Activated naive CD8-positive, alpha-beta T cell treated with anti-CD3 and anti-CD28 coated beads, Interleukin-2, amount 10 ng/mL, durations not matched to agents 7 days and 5 days (primary cell): ENCODE data around the gene STRIP1. TPM values are rescaled to one million over a fixed set of nuclear protein-coding genes. Genes with fewer than 3 reads are reported as not detected.

Experiments used
- ATAC-seq: fragments of 150-1000 bp; cut with Tn5 transposase; one replicate; pipeline ENCODE4 v1.10.0; 2021; ENCODE audit warnings: low read depth, moderate library complexity
- POLR2A ChIA-PET: fragments of 350-600 bp; sonication (Branson Sonifier 250); formaldehyde crosslinking; loops from one replicate; lab custom pipeline; 2021; ENCODE audit warnings: antibody characterized with exemption; lab: Charles Lee
- DNase-seq: peaks from one replicate; pipeline ENCODE4 v3.0.0; 2021
- H3K27ac Mint-ChIP-seq: one replicate; pipeline ENCODE4 v1.8.0; 2022; ENCODE audit warnings: mild to moderate bottlenecking, mixed read lengths
- H3K27me3 Mint-ChIP-seq: one replicate; pipeline ENCODE4 v1.8.0; 2022; ENCODE audit warnings: mild to moderate bottlenecking, moderate library complexity, mixed read lengths
- H3K36me3 Mint-ChIP-seq: one replicate; pipeline ENCODE4 v1.8.0; 2021; ENCODE audit warnings: mild to moderate bottlenecking, mixed read lengths
- H3K4me1 Mint-ChIP-seq: one replicate; pipeline ENCODE4 v1.8.0; 2021; ENCODE audit warnings: mixed read lengths
- H3K4me3 Mint-ChIP-seq: one replicate; pipeline ENCODE4 v1.8.0; 2022; ENCODE audit warnings: mild to moderate bottlenecking, moderate library complexity, mixed read lengths
- H3K9me3 Mint-ChIP-seq: one replicate; pipeline ENCODE4 v1.8.0; 2021; ENCODE audit warnings: mixed read lengths
- total RNA-seq, 2 experiments: library from RNA; stranded (reverse); gene quantifications; one replicate each; pipeline ENCODE4 v1.2.3, GENCODE V29; 2021

Gene STRIP1
- total RNA-seq, result 10 to 100 TPM; 47.5 to 49.1 TPM

- Mint-ChIP-seq H3K4me3 (peak within 1 kb of the TSS; percentile 94), H3K36me3 (peaks cover 5% of the 10 kb centered on the region), H3K9me3 (peaks cover 2% of the 10 kb centered on the region), H3K4me1 (peaks cover 39% of the 10 kb centered on the region), H3K27ac (peak within 1 kb of the TSS; percentile 83), H3K27me3 (no peaks in the 10 kb centered on the region)
- POLR2A ChIA-PET, result interaction anchor here (0.6 to 1.7 kb wide), 13 partner anchors 10 to 609 kb away, joined by 3 to 20 read pairs (median 4); partner anchors contain the start of genes AHCYL1 and RBM15
- ATAC-seq (peak; percentile 90), DNase-seq (peak; percentile 88)
Measured at GRCh38 chr1:110034451-110035235, at the start of gene STRIP1. TSS of gene STRIP1 (plus strand) at chr1:110034624. CDS start at chr1:110034638, 14 bp downstream.

- Mint-ChIP-seq H3K9me3 (no peaks in the 10 kb centered on the region), H3K27ac (peak overlapping the region; percentile 95), H3K36me3 (peaks cover 6% of the 10 kb centered on the region), H3K27me3 (peaks cover 2% of the 10 kb centered on the region), H3K4me3 (peak overlapping the region; percentile 98), H3K4me1 (peaks cover 34% of the 10 kb centered on the region)
- ATAC-seq (no peak), DNase-seq (no peak)
- POLR2A ChIA-PET, result interaction anchor here (0.6 to 2.8 kb wide), 12 partner anchors 16 to 437 kb away, joined by 3 to 34 read pairs (median 6); partner anchors contain the start of genes GNAI3 and STRIP1
Measured at GRCh38 chr1:109985247-109986053, 49.0 kb upstream of the STRIP1 start.

GRCh38 chr1:109986054-109986444, 48.4 kb upstream of the STRIP1 start:
- Mint-ChIP-seq H3K4me3 (peak overlapping the region; percentile 98), H3K27me3 (no peaks in the 10 kb centered on the region), H3K27ac (peak overlapping the region; percentile 95), H3K36me3 (peaks cover 8% of the 10 kb centered on the region), H3K9me3 (no peaks in the 10 kb centered on the region), H3K4me1 (peaks cover 35% of the 10 kb centered on the region)
- POLR2A ChIA-PET, result interaction anchor here (1.1 to 2.7 kb wide), 7 partner anchors 49 to 346 kb away, joined by 3 to 17 read pairs (median 8); partner anchors contain the start of gene STRIP1
- no peak for DNase-seq
- ATAC-seq, result no peak

GRCh38 chr1:109988349-109988914, 46.0 kb upstream of the STRIP1 start:
- H3K27me3 Mint-ChIP-seq, result no peaks in the 10 kb centered on the region
- ATAC-seq, result no peak
- H3K36me3 Mint-ChIP-seq, result peaks cover 8% of the 10 kb centered on the region
- H3K4me3 Mint-ChIP-seq, result no peak overlapping the region
- H3K4me1 Mint-ChIP-seq, result peaks cover 39% of the 10 kb centered on the region
- POLR2A ChIA-PET, result interaction anchor here (1.0 kb wide), 1 partner anchor 211 kb away, joined by 3 read pairs; no protein-coding TSS in a partner anchor
- no peak for DNase-seq
- no peak overlapping the region for H3K27ac Mint-ChIP-seq
- no peaks in the 10 kb centered on the region for H3K9me3 Mint-ChIP-seq

- Mint-ChIP-seq H3K4me3 (no peak overlapping the region), H3K27me3 (no peaks in the 10 kb centered on the region), H3K4me1 (peaks cover 39% of the 10 kb centered on the region), H3K27ac (no peak overlapping the region), H3K9me3 (no peaks in the 10 kb centered on the region), H3K36me3 (peaks cover 8% of the 10 kb centered on the region)
- ATAC-seq, result no peak
- POLR2A ChIA-PET, result no interaction called here
- no peak for DNase-seq
Measured at GRCh38 chr1:109989506-109990301, 44.7 kb upstream of the STRIP1 start.

GRCh38 chr1:109990302-109990653, 44.1 kb upstream of the STRIP1 start:
- POLR2A ChIA-PET, result no interaction called here
- ATAC-seq, result no peak
- peaks cover 37% of the 10 kb centered on the region for H3K4me1 Mint-ChIP-seq

GRCh38 chr1:109991400-109991925, 43.0 kb upstream of the STRIP1 start:
- ATAC-seq, result no peak
- H3K36me3 Mint-ChIP-seq, result peaks cover 12% of the 10 kb centered on the region
- POLR2A ChIA-PET, result no interaction called here

More at GRCh38 chr1:109990302-109990653, 44.1 kb upstream of the STRIP1 start:
- Mint-ChIP-seq H3K27me3 (no peaks in the 10 kb centered on the region), H3K36me3 (peaks cover 8% of the 10 kb centered on the region), H3K4me3 (no peak overlapping the region), H3K9me3 (no peaks in the 10 kb centered on the region), H3K27ac (no peak overlapping the region)
- no peak for DNase-seq

GRCh38 chr1:109993885-109994284, 40.5 kb upstream of the STRIP1 start:
- POLR2A ChIA-PET, result no interaction called here
- H3K27ac Mint-ChIP-seq, result no peak overlapping the region
- no peaks in the 10 kb centered on the region for H3K27me3 Mint-ChIP-seq
- H3K4me1 Mint-ChIP-seq, result peaks cover 17% of the 10 kb centered on the region
- DNase-seq, result no peak
- no peak for ATAC-seq
- H3K36me3 Mint-ChIP-seq, result peaks cover 9% of the 10 kb centered on the region
- no peaks in the 10 kb centered on the region for H3K9me3 Mint-ChIP-seq
- no peak overlapping the region for H3K4me3 Mint-ChIP-seq

More at GRCh38 chr1:109991400-109991925, 43.0 kb upstream of the STRIP1 start:
- Mint-ChIP-seq H3K27me3 (no peaks in the 10 kb centered on the region), H3K4me1 (peaks cover 27% of the 10 kb centered on the region), H3K4me3 (no peak overlapping the region), H3K27ac (no peak overlapping the region), H3K9me3 (no peaks in the 10 kb centered on the region)
- DNase-seq, result no peak

- no peak overlapping the region for H3K4me3 Mint-ChIP-seq
- POLR2A ChIA-PET, result interaction anchor here (0.6 kb wide), 2 partner anchors 395 to 669 kb away, joined by 3 read pairs; no protein-coding TSS in a partner anchor
Measured at GRCh38 chr1:109994654-109995053, 39.8 kb upstream of the STRIP1 start.

GRCh38 chr1:109995536-109995935, 38.9 kb upstream of the STRIP1 start:
- DNase-seq (no peak), ATAC-seq (no peak)
- Mint-ChIP-seq H3K27ac (no peak overlapping the region), H3K9me3 (no peaks in the 10 kb centered on the region), H3K36me3 (peaks cover 7% of the 10 kb centered on the region), H3K27me3 (no peaks in the 10 kb centered on the region), H3K4me3 (no peak overlapping the region), H3K4me1 (peaks cover 11% of the 10 kb centered on the region)
- POLR2A ChIA-PET, result no interaction called here

More at GRCh38 chr1:109994654-109995053, 39.8 kb upstream of the STRIP1 start:
- no peaks in the 10 kb centered on the region for H3K9me3 Mint-ChIP-seq
- no peak for ATAC-seq
- DNase-seq, result no peak
- H3K36me3 Mint-ChIP-seq, result peaks cover 9% of the 10 kb centered on the region
- peaks cover 15% of the 10 kb centered on the region for H3K4me1 Mint-ChIP-seq
- H3K27me3 Mint-ChIP-seq, result no peaks in the 10 kb centered on the region
- no peak overlapping the region for H3K27ac Mint-ChIP-seq

- no peak for ATAC-seq
- Mint-ChIP-seq H3K4me1 (peaks cover 6% of the 10 kb centered on the region), H3K27me3 (no peaks in the 10 kb centered on the region), H3K36me3 (peaks cover 5% of the 10 kb centered on the region), H3K27ac (no peak overlapping the region), H3K4me3 (no peak overlapping the region), H3K9me3 (no peaks in the 10 kb centered on the region)
- no peak for DNase-seq
- POLR2A ChIA-PET, result no interaction called here
Measured at GRCh38 chr1:109996476-109996875, 37.9 kb upstream of the STRIP1 start.

- Mint-ChIP-seq H3K27me3 (no peaks in the 10 kb centered on the region), H3K4me3 (no peak overlapping the region), H3K4me1 (peaks cover 4% of the 10 kb centered on the region), H3K9me3 (no peaks in the 10 kb centered on the region), H3K36me3 (peaks cover 5% of the 10 kb centered on the region), H3K27ac (no peak overlapping the region)
- POLR2A ChIA-PET, result no interaction called here
- no peak for ATAC-seq
- no peak for DNase-seq
Measured at GRCh38 chr1:109997204-109997866, 37.1 kb upstream of the STRIP1 start.
